IMR-90 (cell line): ENCODE results near the gene ATOH8. TPM values are rescaled to one million over a fixed set of nuclear protein-coding genes. Genes with fewer than 3 reads are reported as not detected.

ENCODE experiments used
- ATAC-seq: fragments of 200-7000 bp; cut with Tn5 transposase; 2 replicates; pipeline ENCODE4 v1.9.1; 2020; ENCODE audit warnings: low read depth, mild to moderate bottlenecking, moderate library complexity
- BruUV-seq: library from RNA; stranded (reverse); fragments of 400-500 nt; replicated peaks from 2 replicates; lab custom pipeline; 2021; lab: Mats Ljungman, UMichigan
- CTCF ChIA-PET: fragments of 300-600 bp; formaldehyde crosslinking; extraction: SDS; loops from one replicate; lab custom pipeline; 2021; ENCODE audit warnings: antibody characterized with exemption; lab: Yijun Ruan, JAX
- POLR2A ChIA-PET: fragments of 300-600 bp; sonication (Branson Sonifier 250); formaldehyde crosslinking; loops from one replicate; lab custom pipeline; 2022; ENCODE audit warnings: antibody characterized with exemption; ENCODE audit not compliant: unreplicated experiment; lab: Charles Lee
- DNase-seq: peaks from one replicate; pipeline ENCODE4 v3.0.0; 2013
- H2AFZ ChIP-seq: replicated peaks from 2 replicates; pipeline ENCODE3; 2013; ENCODE audit warnings: low read length, mild to moderate bottlenecking; ENCODE audit not compliant: poor library complexity
- H2AK5ac ChIP-seq: 2 replicates; pipeline ENCODE4 v1.6.1; 2013; ENCODE audit warnings: low read depth, low read length, inconsistent platforms
- H2AK9ac ChIP-seq: replicated peaks from 2 replicates; pipeline ENCODE3; 2013; ENCODE audit warnings: mild to moderate bottlenecking, low read depth, low read length, moderate library complexity; ENCODE audit not compliant: poor library complexity
- H2BK120ac ChIP-seq: 2 replicates; pipeline ENCODE4 v1.6.1; 2013; ENCODE audit warnings: low read depth, low read length, inconsistent platforms
- H2BK15ac ChIP-seq: 3 replicates; pipeline ENCODE4 v1.6.1; 2013; ENCODE audit warnings: low read depth, low read length, inconsistent platforms
- H2BK20ac ChIP-seq: 2 replicates; pipeline ENCODE4 v1.6.1; 2013; ENCODE audit warnings: low read depth, mild to moderate bottlenecking, inconsistent platforms, low read length, moderate library complexity
- H2BK5ac ChIP-seq: 2 replicates; pipeline ENCODE4 v1.6.1; 2013; ENCODE audit warnings: mild to moderate bottlenecking, low read depth, low read length, inconsistent platforms; ENCODE audit not compliant: poor library complexity, severe bottlenecking
- H3K14ac ChIP-seq: replicated peaks from 2 replicates; pipeline ENCODE4 v1.6.1; 2013; ENCODE audit warnings: low read depth, low read length, inconsistent platforms
- H3K18ac ChIP-seq: 2 replicates; pipeline ENCODE4 v1.6.1; 2013; ENCODE audit warnings: low read depth, low read length, control low read depth
- H3K23ac ChIP-seq: 2 replicates; pipeline ENCODE4 v1.6.1; 2013; ENCODE audit warnings: low read depth, low read length, inconsistent platforms
- H3K27ac ChIP-seq: 2 replicates; pipeline ENCODE4 v1.5.1; 2013; ENCODE audit warnings: mild to moderate bottlenecking, control low read depth, low read length; ENCODE audit not compliant: insufficient read depth
- H3K27me3 ChIP-seq: 2 replicates; pipeline ENCODE4 v1.6.1; 2013; ENCODE audit warnings: low read length; ENCODE audit not compliant: control insufficient read depth, insufficient read depth
- H3K36me3 ChIP-seq: 2 replicates; pipeline ENCODE4 v1.6.1; 2013; ENCODE audit warnings: low read length, mixed read lengths; ENCODE audit not compliant: control insufficient read depth, insufficient read depth
- H3K4ac ChIP-seq: 2 replicates; pipeline ENCODE4 v1.6.1; 2013; ENCODE audit warnings: low read depth, low read length, inconsistent platforms
- H3K4me1 ChIP-seq: 2 replicates; pipeline ENCODE4 v1.6.1; 2013; ENCODE audit warnings: low read length, mixed read lengths; ENCODE audit not compliant: control insufficient read depth, insufficient read depth
- H3K4me2 ChIP-seq: 2 replicates; pipeline ENCODE4 v1.6.1; 2013; ENCODE audit warnings: low read depth, mild to moderate bottlenecking, control low read depth, low read length, moderate library complexity
- H3K4me3 ChIP-seq: 2 replicates; pipeline ENCODE4 v1.5.1; 2013; ENCODE audit warnings: low read depth, mild to moderate bottlenecking, control low read depth, low read length, moderate library complexity; ENCODE audit not compliant: insufficient read depth
- H3K56ac ChIP-seq: 2 replicates; pipeline ENCODE4 v1.6.1; 2013; ENCODE audit warnings: low read length, inconsistent platforms; ENCODE audit not compliant: insufficient read depth; ENCODE audit errors: extremely low read depth
- H3K79me1 ChIP-seq, 2 experiments: 2 replicates each; pipeline ENCODE4 v1.6.1; 2013; ENCODE audit warnings: low read length in 2 of 2, inconsistent platforms in 1 of 2, low read depth in 1 of 2
- H3K9ac ChIP-seq: 2 replicates; pipeline ENCODE4 v1.6.1; 2013; ENCODE audit warnings: low read depth, low read length, control low read depth
- H3K9me1 ChIP-seq: 2 replicates; pipeline ENCODE4 v1.6.1; 2013; ENCODE audit warnings: low read length, inconsistent platforms; ENCODE audit not compliant: insufficient read depth
- H3K9me3 ChIP-seq: 2 replicates; pipeline ENCODE4 v1.6.1; 2013; ENCODE audit warnings: low read length; ENCODE audit not compliant: control insufficient read depth, insufficient read depth
- H4K20me1 ChIP-seq: 2 replicates; pipeline ENCODE4 v1.6.1; 2013; ENCODE audit warnings: low read length, inconsistent platforms; ENCODE audit not compliant: insufficient read depth
- H4K5ac ChIP-seq: 2 replicates; pipeline ENCODE4 v1.6.1; 2013; ENCODE audit warnings: mild to moderate bottlenecking, low read depth, low read length, control low read depth
- H4K8ac ChIP-seq, 2 experiments: 2 replicates each; pipeline ENCODE4 v1.6.1; 2013; ENCODE audit warnings: low read depth in 2 of 2, low read length in 2 of 2, control low read depth in 1 of 2, inconsistent platforms in 1 of 2
- H4K91ac ChIP-seq: 2 replicates; pipeline ENCODE4 v1.6.1; 2013; ENCODE audit warnings: low read depth, low read length, inconsistent platforms; ENCODE audit not compliant: insufficient read depth
- MAFK ChIP-seq: IDR thresholded peaks from 2 replicates; pipeline ENCODE4 v1.6.1; 2012; ENCODE audit warnings: low read depth, low read length, improper control_type of control experiment
- MXI1 ChIP-seq: IDR thresholded peaks from 2 replicates; pipeline ENCODE4 v1.6.1; 2012; ENCODE audit warnings: low read depth, mild to moderate bottlenecking, low read length, moderate library complexity, borderline replicate concordance
- NFE2L2 ChIP-seq: fragments of 150-350 bp; IDR thresholded peaks from 2 replicates; pipeline ENCODE4 v1.6.1; 2016; ENCODE audit warnings: low read depth, mild to moderate bottlenecking, low read length
- POLR2A ChIP-seq: IDR thresholded peaks from 2 replicates; pipeline ENCODE4 v1.6.1; 2012; ENCODE audit warnings: mild to moderate bottlenecking, low read depth, low read length
- RAD21 ChIP-seq: IDR thresholded peaks from 2 replicates; pipeline ENCODE4 v1.6.1; 2012; ENCODE audit warnings: low read length, improper control_type of control experiment
- USF2 ChIP-seq: fragments of 150-350 bp; IDR thresholded peaks from 2 replicates; pipeline ENCODE4 v1.6.1; 2017; ENCODE audit warnings: mild to moderate bottlenecking, antibody characterized with exemption, low read length, low read depth
- WGBS, 2 experiments: methylation state at CpG; one replicate each; pipeline versions ENCODE4 v1.1.5 to v1.1.7; 2013; ENCODE audit warnings: missing lambda C conversion rate in 2 of 2; ENCODE audit not compliant: insufficient read length in 1 of 2; ENCODE audit errors: extremely low coverage in 2 of 2; 5-methylcytosine and 5-hydroxymethylcytosine counted together
- dilution Hi-C: fragments of 300-500 bp; cut with HindIII; formaldehyde crosslinking; loops from one replicate; pipeline ENCODE4 v1.14.3; 2018; ENCODE audit warnings: low sequenced_read_pairs; ENCODE audit not compliant: unreplicated experiment
- in situ Hi-C: fragments of 300-500 bp; cut with MboI; formaldehyde crosslinking; loops from 3 replicates; pipeline ENCODE4 v1.14.3; 2019; ENCODE audit warnings: low sequenced_read_pairs, inconsistent platforms, mixed read lengths
- intact Hi-C: fragments of 100-400 bp; cut with micrococcal nuclease; formaldehyde crosslinking; loops from 2 replicates; pipeline ENCODE4 v1.10.0; 2022
- polyA plus RNA-seq, 3 experiments: library from polyadenylated mRNA; depleted of rRNA; stranded (reverse); fragments of >200 nt; gene quantifications; 2 replicates each; pipeline ENCODE4 v1.2.3, GENCODE V29; 2012; ENCODE audit warnings: low replicate concordance in 1 of 3
- total RNA-seq: library from RNA; depleted of rRNA; stranded (reverse); fragments of >200 nt; gene quantifications from 2 replicates; pipeline ENCODE4 v1.2.3, GENCODE V29; 2012

The ATOH8 gene
- total and polyA plus RNA-seq, 2 of the 4 experiments (the other 2 are of a cell fraction) = 7.9 to 9.0 TPM

- peak overlapping the region; percentile 91 for H3K27ac ChIP-seq
- H4K5ac ChIP-seq = peak overlapping the region; percentile 32; the same call in 1 of the 2 replicates
- no peak overlapping the region for H2BK5ac ChIP-seq
- H2BK20ac ChIP-seq = peak overlapping the region; percentile 71
- H2AK5ac ChIP-seq = peak overlapping the region; percentile 97
- BruUV-seq = no TSS peak
- peaks cover 26% of the 10 kb centered on the region for H4K20me1 ChIP-seq
- no peak for DNase-seq
- peak overlapping the region; percentile 95 for H2AFZ ChIP-seq
- no peaks in the 10 kb centered on the region; the same call in 1 of the 2 replicates for H3K27me3 ChIP-seq
- H2AK9ac ChIP-seq = peak overlapping the region; percentile 67
- in situ Hi-C loops = no loop called here
- intact Hi-C loops = loop anchor here (10.0 kb wide), 1 partner anchor 332 kb away; no protein-coding TSS in a partner anchor
- H2BK120ac ChIP-seq = peak overlapping the region; percentile 82
- peaks cover 21% of the 10 kb centered on the region for H3K4me1 ChIP-seq
- H2BK15ac ChIP-seq = peak overlapping the region; percentile 75; the same call in 1 of the 3 replicates
- peaks cover 0 to 34% of the 10 kb centered on the region in 2 experiments; a peak in 2 of 4 replicates for H3K79me1 ChIP-seq
- peak overlapping the region; percentile 30 for H3K9ac ChIP-seq
- H3K9me1 ChIP-seq = peaks cover 3% of the 10 kb centered on the region
- WGBS, 2 experiments = 81% methylated on average over 6 of the region's 29 CpGs; no CpG with 5 or more reads in 1 of the 2 experiments
- H3K14ac ChIP-seq = 0 out of 2 replicates have a peak overlapping the region, but pooled peaks have one; percentile 51
- no peak overlapping the region for H3K23ac ChIP-seq
- no peak overlapping the region for H3K56ac ChIP-seq
- ATAC-seq = no peak
- TF ChIP-seq MXI1 (no peak), POLR2A (no peak), RAD21 (no peak), NFE2L2 (no peak), MAFK (no peak), USF2 (no peak)
- H3K36me3 ChIP-seq = peaks cover 7% of the 10 kb centered on the region
- dilution Hi-C loops = no loop called here
- no peaks in the 10 kb centered on the region for H3K9me3 ChIP-seq
- peak overlapping the region; percentile 97; the same call in 1 of the 2 replicates for H3K4me3 ChIP-seq
- ChIA-PET POLR2A (interaction anchor here (0.6 kb wide), 1 partner anchor 623 kb away, joined by 9 read pairs; no protein-coding TSS in a partner anchor), CTCF (interaction anchor here (1.0 to 3.3 kb wide), 5 partner anchors 11 to 61 kb away, joined by 3 to 12 read pairs (median 4); no protein-coding TSS in a partner anchor)
- H4K8ac ChIP-seq = peak overlapping the region; percentile 67 to 71; a peak in 2 of 4 replicates
- H4K91ac ChIP-seq = peak overlapping the region; percentile 76
- H3K4ac ChIP-seq = peak overlapping the region; percentile 79
- no peak overlapping the region; the same call in 1 of the 2 replicates for H3K18ac ChIP-seq
- H3K4me2 ChIP-seq = peak overlapping the region; percentile 47; the same call in 1 of the 2 replicates
These were observed 711 bp upstream of the ATOH8 start for GRCh38 chr2:85753035-85753524.
